ENCODE measurements around the gene PEAK1. TPM values are rescaled to one million over a fixed set of nuclear protein-coding genes. Genes with fewer than 3 reads are reported as not detected.
A peak's percentile ranks its signal among the peaks of the same experiment; 100 is the strongest.

The PEAK1 gene
- total and polyA plus RNA-seq, 10 of the 15 experiments (the other 5 are each of a cell fraction or from before 2014, with no cell fraction given): 0.62 to 24.2 (median 11.2) TPM

DNA sequence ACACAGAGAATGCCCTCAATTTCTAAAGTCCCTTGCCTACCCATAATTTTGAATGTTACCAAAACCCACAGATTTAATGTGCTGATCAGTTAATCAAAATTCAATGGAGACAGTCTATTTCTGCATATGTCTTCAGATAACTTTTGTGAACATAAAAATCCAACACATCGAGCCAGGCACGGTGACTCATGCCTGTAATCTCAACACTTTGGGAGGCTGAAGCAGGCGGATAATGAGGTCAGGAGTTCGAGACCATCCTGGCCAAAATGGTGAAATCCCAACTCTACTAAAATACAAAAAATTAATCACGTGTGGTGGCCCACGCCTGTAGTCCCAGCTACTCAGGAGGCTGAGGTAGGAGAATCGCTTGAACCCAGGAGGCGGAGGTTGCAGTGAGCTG, 49.3 kb downstream of the PEAK1 start (continued):
- no peak for TF ChIP-seq JUNB (IDR thresholded peaks at IDR 0.05)
- TF ChIP-seq SIN3A (IDR thresholded peaks at IDR 0.05; ENCODE audit: low read depth, low read length): no peak
- TF ChIP-seq, protein P1, sequence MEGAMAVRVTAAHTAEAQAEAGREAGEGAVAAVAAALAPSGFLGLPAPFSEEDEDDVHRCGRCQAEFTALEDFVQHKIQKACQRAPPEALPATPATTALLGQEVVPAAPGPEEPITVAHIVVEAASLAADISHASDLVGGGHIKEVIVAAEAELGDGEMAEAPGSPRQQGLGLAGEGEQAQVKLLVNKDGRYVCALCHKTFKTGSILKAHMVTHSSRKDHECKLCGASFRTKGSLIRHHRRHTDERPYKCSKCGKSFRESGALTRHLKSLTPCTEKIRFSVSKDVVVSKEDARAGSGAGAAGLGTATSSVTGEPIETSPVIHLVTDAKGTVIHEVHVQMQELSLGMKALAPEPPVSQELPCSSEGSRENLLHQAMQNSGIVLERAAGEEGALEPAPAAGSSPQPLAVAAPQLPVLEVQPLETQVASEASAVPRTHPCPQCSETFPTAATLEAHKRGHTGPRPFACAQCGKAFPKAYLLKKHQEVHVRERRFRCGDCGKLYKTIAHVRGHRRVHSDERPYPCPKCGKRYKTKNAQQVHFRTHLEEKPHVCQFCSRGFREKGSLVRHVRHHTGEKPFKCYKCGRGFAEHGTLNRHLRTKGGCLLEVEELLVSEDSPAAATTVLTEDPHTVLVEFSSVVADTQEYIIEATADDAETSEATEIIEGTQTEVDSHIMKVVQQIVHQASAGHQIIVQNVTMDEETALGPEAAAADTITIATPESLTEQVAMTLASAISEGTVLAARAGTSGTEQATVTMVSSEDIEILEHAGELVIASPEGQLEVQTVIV (IDR thresholded peaks at IDR 0.05; ENCODE audit: borderline replicate concordance, partially characterized antibody): no peak
- TF ChIP-seq YY1 (IDR thresholded peaks at IDR 0.05; ENCODE audit: low read depth, low read length): no peak

DNA sequence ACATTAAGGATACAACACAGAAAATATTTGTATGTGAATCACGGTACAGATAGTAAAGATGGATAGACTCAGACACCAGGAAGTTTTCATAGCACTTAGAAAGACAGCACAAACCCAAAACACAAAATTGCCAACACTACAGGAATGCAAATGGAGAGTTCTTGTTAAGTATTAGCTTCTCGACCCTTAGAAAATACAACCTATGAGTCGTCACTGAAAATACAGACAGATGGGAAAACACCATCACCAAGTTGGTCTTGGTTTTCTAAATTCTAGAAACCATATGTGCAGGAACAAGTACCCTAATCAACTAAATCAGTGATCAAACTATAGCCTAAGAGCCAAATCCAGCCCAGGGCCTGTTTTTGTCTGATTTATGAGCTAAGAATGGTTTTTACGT, 50.7 kb downstream of the PEAK1 start:
- RAD21 ChIA-PET (ENCODE audit: unreplicated experiment): interaction anchor here (1.5 kb wide), 1 partner anchor 41 kb away, joined by 4 read pairs; no protein-coding TSS in a partner anchor
- ATAC-seq (peak; percentile 64), FAIRE-seq (no peak), DNase-seq (ENCODE audit: low read depth, low spot score) (no peak)
- in situ Hi-C loops (cut with MboI): no loop called here
- H3K27me3 ChIP-seq (replicated peaks in 1 of 2; ENCODE audit: control insufficient read depth in 2 of 2, insufficient read depth in 2 of 2, low read length in 1 of 2): no peaks in the 10 kb centered on the region
- CTCF ChIA-PET: interaction anchor here (1.7 kb wide), 1 partner anchor 128 kb away, joined by 5 read pairs; no protein-coding TSS in a partner anchor
- no peak overlapping the region for H3K4me2 ChIP-seq (ENCODE audit: control insufficient read depth, insufficient read depth)
- H3K9ac ChIP-seq (ENCODE audit: control insufficient read depth, insufficient read depth, low read length): no peak overlapping the region
- intact Hi-C loops (cut with micrococcal nuclease; ENCODE audit: unreplicated experiment): no loop called here
- H2AFZ ChIP-seq (ENCODE audit: control insufficient read depth, low read depth, low read length): no peak overlapping the region
- SMC1A ChIA-PET (ENCODE audit: uncharacterized antibody, unreplicated experiment): interaction anchor here (0.9 to 1.3 kb wide), 3 partner anchors 19 to 32 kb away, joined by 3 to 4 read pairs (median 3); no protein-coding TSS in a partner anchor
- no peak overlapping the region for H3K4me3 ChIP-seq
- no peaks in the 10 kb centered on the region for H4K20me1 ChIP-seq (ENCODE audit: control insufficient read depth, insufficient read depth)
- no peak overlapping the region for H3K27ac ChIP-seq (ENCODE audit: control insufficient read depth, insufficient read depth)
- H3K4me1 ChIP-seq (ENCODE audit: control insufficient read depth, insufficient read depth, low read length): no peaks in the 10 kb centered on the region
- POLR2A ChIA-PET: interaction anchor here (0.9 kb wide), 1 partner anchor 13 kb away, joined by 4 read pairs; no protein-coding TSS in a partner anchor
- WGBS (ENCODE audit: insufficient coverage, insufficient replicate concordance, low lambda C conversion rate, missing lambda C conversion rate): 46% methylated on average over 4 of the region's 4 CpGs
- no TSS peak for BruUV-seq (replicated peaks)
- no peaks in the 10 kb centered on the region; the same call in 2 of the 3 replicates for H3K9me3 ChIP-seq (replicated peaks; ENCODE audit: control insufficient read depth, insufficient read depth, low read length)
- H3K79me2 ChIP-seq (ENCODE audit: control insufficient read depth, insufficient read depth, low read length): no peaks in the 10 kb centered on the region
- no peaks in the 10 kb centered on the region for H3K36me3 ChIP-seq (ENCODE audit: control insufficient read depth in 2 of 2, insufficient read depth in 2 of 2, low read length in 1 of 2)
- no peak for TF ChIP-seq POLR2A (IDR thresholded peaks at IDR 0.05; ENCODE audit: low read depth, low read length)
- no peak for TF ChIP-seq MEF2B (IDR thresholded peaks at IDR 0.05; ENCODE audit: partially characterized antibody, poor library complexity, severe bottlenecking)
- no peak for TF ChIP-seq SRF (IDR thresholded peaks at IDR 0.05; ENCODE audit: low read depth in 2 of 2, low read length in 2 of 2)
- TF ChIP-seq, protein P2, sequence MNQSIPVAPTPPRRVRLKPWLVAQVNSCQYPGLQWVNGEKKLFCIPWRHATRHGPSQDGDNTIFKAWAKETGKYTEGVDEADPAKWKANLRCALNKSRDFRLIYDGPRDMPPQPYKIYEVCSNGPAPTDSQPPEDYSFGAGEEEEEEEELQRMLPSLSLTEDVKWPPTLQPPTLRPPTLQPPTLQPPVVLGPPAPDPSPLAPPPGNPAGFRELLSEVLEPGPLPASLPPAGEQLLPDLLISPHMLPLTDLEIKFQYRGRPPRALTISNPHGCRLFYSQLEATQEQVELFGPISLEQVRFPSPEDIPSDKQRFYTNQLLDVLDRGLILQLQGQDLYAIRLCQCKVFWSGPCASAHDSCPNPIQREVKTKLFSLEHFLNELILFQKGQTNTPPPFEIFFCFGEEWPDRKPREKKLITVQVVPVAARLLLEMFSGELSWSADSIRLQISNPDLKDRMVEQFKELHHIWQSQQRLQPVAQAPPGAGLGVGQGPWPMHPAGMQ (IDR thresholded peaks at IDR 0.05; ENCODE audit: borderline replicate concordance): no peak
- TF ChIP-seq SREBF2 (IDR thresholded peaks at IDR 0.05; ENCODE audit: low read length): no peak
- TF ChIP-seq RAD21 (IDR thresholded peaks at IDR 0.05; ENCODE audit: insufficient read depth, low read depth, low read length): no peak
- no peak for TF ChIP-seq MYC (IDR thresholded peaks at IDR 0.05; ENCODE audit: insufficient read depth, insufficient read length, insufficient replicate concordance, low read length, severe bottlenecking)
- no peak for TF ChIP-seq HDGF (IDR thresholded peaks at IDR 0.05)
- no peak for TF ChIP-seq TARDBP (IDR thresholded peaks at IDR 0.05; ENCODE audit: borderline replicate concordance)
- no peak for TF ChIP-seq FOS (IDR thresholded peaks at IDR 0.05; ENCODE audit: borderline replicate concordance, extremely low read depth, insufficient read length)
- TF ChIP-seq ZSCAN29 (IDR thresholded peaks at IDR 0.05): no peak
- TF ChIP-seq, protein P3, sequence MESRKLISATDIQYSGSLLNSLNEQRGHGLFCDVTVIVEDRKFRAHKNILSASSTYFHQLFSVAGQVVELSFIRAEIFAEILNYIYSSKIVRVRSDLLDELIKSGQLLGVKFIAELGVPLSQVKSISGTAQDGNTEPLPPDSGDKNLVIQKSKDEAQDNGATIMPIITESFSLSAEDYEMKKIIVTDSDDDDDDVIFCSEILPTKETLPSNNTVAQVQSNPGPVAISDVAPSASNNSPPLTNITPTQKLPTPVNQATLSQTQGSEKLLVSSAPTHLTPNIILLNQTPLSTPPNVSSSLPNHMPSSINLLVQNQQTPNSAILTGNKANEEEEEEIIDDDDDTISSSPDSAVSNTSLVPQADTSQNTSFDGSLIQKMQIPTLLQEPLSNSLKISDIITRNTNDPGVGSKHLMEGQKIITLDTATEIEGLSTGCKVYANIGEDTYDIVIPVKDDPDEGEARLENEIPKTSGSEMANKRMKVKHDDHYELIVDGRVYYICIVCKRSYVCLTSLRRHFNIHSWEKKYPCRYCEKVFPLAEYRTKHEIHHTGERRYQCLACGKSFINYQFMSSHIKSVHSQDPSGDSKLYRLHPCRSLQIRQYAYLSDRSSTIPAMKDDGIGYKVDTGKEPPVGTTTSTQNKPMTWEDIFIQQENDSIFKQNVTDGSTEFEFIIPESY (IDR thresholded peaks at IDR 0.05): no peak
- TF ChIP-seq SP1 (IDR thresholded peaks at IDR 0.05; ENCODE audit: low read depth, low read length): no peak
- no peak for TF ChIP-seq FOXK2 (IDR thresholded peaks at IDR 0.05)
- no peak for TF ChIP-seq MTA2 (IDR thresholded peaks at IDR 0.05; ENCODE audit: low read depth)
- no peak for TF ChIP-seq RELA (IDR thresholded peaks at IDR 0.05; ENCODE audit: borderline replicate concordance, partially characterized antibody)
- no peak for TF ChIP-seq TCF12 (IDR thresholded peaks at IDR 0.05; ENCODE audit: low read depth, low read length)

Data from GM12878 (cell line).